Measurements from ENCODE around the gene TIMELESS.
"Not testable (repeated sequence)": the region's sequence is repeated elsewhere in the genome, so short reads cannot be mapped to it uniquely, and the experiment has no call there.

The TIMELESS gene

GRCh38 chr12:56448860-56449621, at the start of gene TIMELESS:
TSS of gene TIMELESS (minus strand) at chr12:56449426. CDS start at chr12:56434170, 15,256 bp downstream.
- DNase-seq (ENCODE audit: low read depth) = peak; percentile 74

- not testable (repeated sequence) for DNase-seq (ENCODE audit: low read depth)
Observed at GRCh38 chr12:56498126-56498902, 49.1 kb upstream of the TIMELESS start.

- peak; percentile 33 for DNase-seq (ENCODE audit: low read depth)
Observed at GRCh38 chr12:56496704-56497103, 47.5 kb upstream of the TIMELESS start.

GRCh38 chr12:56494481-56494880, 45.3 kb upstream of the TIMELESS start:
- not testable (repeated sequence) for DNase-seq (ENCODE audit: low read depth)

GRCh38 chr12:56494106-56494415, 44.8 kb upstream of the TIMELESS start:
- not testable (repeated sequence) for DNase-seq (ENCODE audit: low read depth)

GRCh38 chr12:56493409-56494105, 44.3 kb upstream of the TIMELESS start:
- DNase-seq (ENCODE audit: low read depth) = not testable (repeated sequence)

- DNase-seq (ENCODE audit: low read depth) = no peak
Observed at GRCh38 chr12:56490360-56490759, 41.1 kb upstream of the TIMELESS start.

- peak; percentile 47 for DNase-seq (ENCODE audit: low read depth)
Observed at GRCh38 chr12:56488041-56488955, 39.1 kb upstream of the TIMELESS start, which contains the start of gene GLS2. TSS of gene GLS2 (minus strand) at chr12:56488161. CDS start at chr12:56488118, 43 bp downstream.

- DNase-seq (ENCODE audit: low read depth) = no peak
Observed at GRCh38 chr12:56487448-56488040, 38.3 kb upstream of the TIMELESS start.

- no peak for DNase-seq (ENCODE audit: low read depth)
Observed at GRCh38 chr12:56486694-56487093, 37.5 kb upstream of the TIMELESS start.

- no peak for DNase-seq (ENCODE audit: low read depth)
Observed at GRCh38 chr12:56484566-56484965, 35.3 kb upstream of the TIMELESS start.

- DNase-seq (ENCODE audit: low read depth) = no peak
Observed at GRCh38 chr12:56479625-56480024, 30.4 kb upstream of the TIMELESS start.

- no peak for DNase-seq (ENCODE audit: low read depth)
Observed at GRCh38 chr12:56477521-56478225, 28.4 kb upstream of the TIMELESS start.

GRCh38 chr12:56476972-56477432, 27.8 kb upstream of the TIMELESS start:
- no peak for DNase-seq (ENCODE audit: low read depth)

GRCh38 chr12:56476143-56476542, 26.9 kb upstream of the TIMELESS start:
- DNase-seq (ENCODE audit: low read depth) = no peak

- no peak for DNase-seq (ENCODE audit: low read depth)
Observed at GRCh38 chr12:56474389-56474788, 25.2 kb upstream of the TIMELESS start.

GRCh38 chr12:56469007-56469930, 20.0 kb upstream of the TIMELESS start:
- DNase-seq (ENCODE audit: low read depth) = peak; percentile 1

- DNase-seq (ENCODE audit: low read depth) = peak; percentile 91
Observed at GRCh38 chr12:56468216-56469006, 19.2 kb upstream of the TIMELESS start, which contains the start of gene SPRYD4. TSS of gene SPRYD4 (plus strand) at chr12:56468578. CDS start at chr12:56468592, 14 bp downstream.
